ENCODE results near the gene EPPIN. TPM values are rescaled to one million over a fixed set of nuclear protein-coding genes. Genes with fewer than 3 reads are reported as not detected.

Gene EPPIN
- total RNA-seq, 1 experiment from 2014 or later = not detected

GRCh38 chr20:45539382-45539781 is 7.8 kb downstream of the EPPIN start, which contains the start of gene WFDC6:
Gene WFDC6 (minus strand): TSS chr20:45539482. CDS start chr20:45539407, 75 bp downstream.
- no peaks in the 10 kb centered on the region for H3K27me3 ChIP-seq (ENCODE audit: insufficient read depth, low read depth)
- H3K9me2 ChIP-seq (ENCODE audit: insufficient read depth) = no peaks in the 10 kb centered on the region
- H3F3A ChIP-seq (ENCODE audit: insufficient read depth, low read depth) = peaks cover 7% of the 10 kb centered on the region; the same call in 1 of the 2 replicates
- DNase-seq = no peak
- no peaks in the 10 kb centered on the region for H3K36me3 ChIP-seq (ENCODE audit: low read depth)
- no peaks in the 10 kb centered on the region for H3K79me2 ChIP-seq (ENCODE audit: low read depth)
- no peak within 1 kb of the TSS for H2AFZ ChIP-seq
- ChIA-PET CTCF (interaction anchor here (0.5 kb wide), 1 partner anchor 125 kb away, joined by 6 read pairs; no protein-coding TSS in a partner anchor), POLR2A (ENCODE audit: unreplicated experiment) (no interaction called here)
- no peak within 1 kb of the TSS for H3K4me3 ChIP-seq
- no TSS peak for BruUV-seq (replicated peaks)
- H4K20me1 ChIP-seq (ENCODE audit: insufficient read depth) = no peaks in the 10 kb centered on the region
- H3K4me2 ChIP-seq = peak within 1 kb of the TSS; percentile 35
- no peak within 1 kb of the TSS for H3K27ac ChIP-seq
- peaks cover 21% of the 10 kb centered on the region for H3K4me1 ChIP-seq (replicated peaks; ENCODE audit: insufficient read depth)
- intact Hi-C loops (cut with micrococcal nuclease; ENCODE audit: unreplicated experiment) = no loop called here
- no peaks in the 10 kb centered on the region for H3K9me3 ChIP-seq (ENCODE audit: insufficient read depth, low read depth)
- no peak for TF ChIP-seq EZH2 (IDR thresholded peaks at IDR 0.05; ENCODE audit: low read depth)
- no peak for TF ChIP-seq CTCF (conservative IDR thresholded peaks at IDR 0.05)

- H3K9me2 ChIP-seq (ENCODE audit: insufficient read depth) = no peaks in the 10 kb centered on the region
- H3K9me3 ChIP-seq (ENCODE audit: insufficient read depth, low read depth) = no peaks in the 10 kb centered on the region
- no TSS peak for BruUV-seq (replicated peaks)
- H3F3A ChIP-seq (ENCODE audit: insufficient read depth, low read depth) = peaks cover 7% of the 10 kb centered on the region; the same call in 1 of the 2 replicates
- no peak for TF ChIP-seq EZH2 (IDR thresholded peaks at IDR 0.05; ENCODE audit: low read depth)
- peak; percentile 53; the same call in 1 of the 2 replicates for TF ChIP-seq CTCF (conservative IDR thresholded peaks at IDR 0.05)
- H3K79me2 ChIP-seq (ENCODE audit: low read depth) = no peaks in the 10 kb centered on the region
- H2AFZ ChIP-seq = no peak overlapping the region
- H3K27ac ChIP-seq = no peak overlapping the region
- H4K20me1 ChIP-seq (ENCODE audit: insufficient read depth) = no peaks in the 10 kb centered on the region
- H3K4me1 ChIP-seq (replicated peaks; ENCODE audit: insufficient read depth) = peaks cover 12% of the 10 kb centered on the region
- H3K36me3 ChIP-seq (ENCODE audit: low read depth) = no peaks in the 10 kb centered on the region
- intact Hi-C loops (cut with micrococcal nuclease; ENCODE audit: unreplicated experiment) = loop anchor here (1.0 kb wide), 1 partner anchor 69 kb away; the partner anchor contains the start of gene WFDC2
- H3K4me2 ChIP-seq = peak overlapping the region; percentile 35
- H3K4me3 ChIP-seq = no peak overlapping the region
- POLR2A ChIA-PET (ENCODE audit: unreplicated experiment) = no interaction called here
- CTCF ChIA-PET = interaction anchor here (0.5 kb wide), 1 partner anchor 10 kb away, joined by 3 read pairs; no protein-coding TSS in a partner anchor
- peak in 1 of 2 experiments; percentile 81 for DNase-seq
- no peaks in the 10 kb centered on the region for H3K27me3 ChIP-seq (ENCODE audit: insufficient read depth, low read depth)
Measured at GRCh38 chr20:45538209-45538799, 8.9 kb downstream of the EPPIN start.

GRCh38 chr20:45527294-45527693 is 19.9 kb downstream of the EPPIN start:
- Histone ChIP-seq H3K27ac (no peak overlapping the region), H3K9me2 (ENCODE audit: insufficient read depth) (no peaks in the 10 kb centered on the region), H3K4me2 (no peak overlapping the region), H3K36me3 (ENCODE audit: low read depth) (no peaks in the 10 kb centered on the region), H3F3A (ENCODE audit: insufficient read depth, low read depth) (peaks cover 14% of the 10 kb centered on the region; the same call in 1 of the 2 replicates), H2AFZ (no peak overlapping the region), H3K4me1 (replicated peaks; ENCODE audit: insufficient read depth) (peaks cover 18% of the 10 kb centered on the region), H3K9me3 (ENCODE audit: insufficient read depth, low read depth) (no peaks in the 10 kb centered on the region), H3K27me3 (ENCODE audit: insufficient read depth, low read depth) (no peaks in the 10 kb centered on the region), H3K79me2 (ENCODE audit: low read depth) (no peaks in the 10 kb centered on the region), H4K20me1 (ENCODE audit: insufficient read depth) (no peaks in the 10 kb centered on the region), H3K4me3 (no peak overlapping the region)
- ChIA-PET POLR2A (ENCODE audit: unreplicated experiment) (interaction anchor here (0.6 kb wide), 1 partner anchor 18 kb away, joined by 13 read pairs; no protein-coding TSS in a partner anchor), CTCF (no interaction called here)
- intact Hi-C loops (cut with micrococcal nuclease; ENCODE audit: unreplicated experiment) = no loop called here
- BruUV-seq (replicated peaks) = no TSS peak
- DNase-seq = no peak
- TF ChIP-seq EZH2 (IDR thresholded peaks at IDR 0.05; ENCODE audit: low read depth) = no peak
- no peak for TF ChIP-seq CTCF (conservative IDR thresholded peaks at IDR 0.05)
